NK-92 treated with Interleukin-12 subunit alpha and Interleukin-12 subunit beta, amount 100 ng/mL, for 24 hours (cell line): ENCODE results near the gene SDK2.

Experiments
- DNase-seq: peaks from one replicate; lab custom pipeline; 2025; lab: John Stamatoyannopoulos, UW

SDK2 gene

DNA sequence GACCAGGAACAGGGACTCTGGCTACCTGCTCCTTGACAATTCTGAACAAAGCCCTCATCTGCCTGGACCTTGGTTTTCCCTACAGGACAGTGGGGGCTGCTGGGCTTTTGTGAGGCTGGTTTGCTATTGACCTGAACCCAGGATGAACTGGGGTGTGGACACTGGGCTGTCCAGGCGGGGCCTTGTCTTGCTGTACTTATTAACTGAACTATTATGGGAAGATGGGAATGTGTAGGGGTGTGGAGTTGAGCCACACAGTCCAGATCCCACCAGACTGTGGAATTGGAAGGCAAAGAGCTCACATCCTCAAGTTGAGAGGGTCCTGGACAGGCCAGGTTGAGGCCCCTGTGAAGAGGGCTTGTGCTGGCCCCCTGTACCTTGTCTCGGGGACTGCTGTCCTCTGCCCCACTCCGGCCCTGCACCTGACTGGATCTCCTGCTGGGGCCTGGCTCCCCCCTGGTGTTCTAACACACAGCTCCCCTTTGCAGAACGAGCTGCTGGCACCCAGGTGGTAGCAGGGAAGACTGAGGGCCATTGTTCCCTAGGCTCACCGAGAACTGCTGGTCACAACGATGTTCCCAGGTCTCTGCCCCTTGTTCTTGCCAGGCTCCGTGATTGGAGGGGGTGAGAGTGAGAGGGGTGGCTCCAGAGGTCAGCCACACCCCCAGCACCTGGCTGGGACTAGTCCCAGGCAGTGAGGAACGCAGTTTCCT lies 280.6 kb downstream of the SDK2 start:
- no peak for DNase-seq

DNA sequence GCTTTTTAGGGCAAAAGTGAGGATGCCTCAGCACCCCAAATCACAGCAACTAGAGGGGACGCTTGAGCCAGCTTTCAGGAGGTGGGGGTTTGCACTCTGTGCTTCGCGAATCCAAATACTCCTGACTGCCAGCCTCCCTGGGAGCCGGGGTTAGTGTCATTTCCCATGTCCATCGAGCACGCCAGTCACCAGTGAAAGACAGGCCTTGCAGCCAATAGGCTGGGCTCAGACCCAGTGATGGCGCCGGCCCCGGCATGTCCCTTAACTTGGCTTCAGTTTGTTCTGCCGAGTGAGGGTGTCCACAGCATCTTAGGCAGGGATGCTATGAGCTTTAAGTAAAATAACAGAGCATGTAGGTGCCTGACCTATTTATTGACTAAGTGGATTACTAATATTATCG lies 281.5 kb downstream of the SDK2 start:
- no peak for DNase-seq

DNA sequence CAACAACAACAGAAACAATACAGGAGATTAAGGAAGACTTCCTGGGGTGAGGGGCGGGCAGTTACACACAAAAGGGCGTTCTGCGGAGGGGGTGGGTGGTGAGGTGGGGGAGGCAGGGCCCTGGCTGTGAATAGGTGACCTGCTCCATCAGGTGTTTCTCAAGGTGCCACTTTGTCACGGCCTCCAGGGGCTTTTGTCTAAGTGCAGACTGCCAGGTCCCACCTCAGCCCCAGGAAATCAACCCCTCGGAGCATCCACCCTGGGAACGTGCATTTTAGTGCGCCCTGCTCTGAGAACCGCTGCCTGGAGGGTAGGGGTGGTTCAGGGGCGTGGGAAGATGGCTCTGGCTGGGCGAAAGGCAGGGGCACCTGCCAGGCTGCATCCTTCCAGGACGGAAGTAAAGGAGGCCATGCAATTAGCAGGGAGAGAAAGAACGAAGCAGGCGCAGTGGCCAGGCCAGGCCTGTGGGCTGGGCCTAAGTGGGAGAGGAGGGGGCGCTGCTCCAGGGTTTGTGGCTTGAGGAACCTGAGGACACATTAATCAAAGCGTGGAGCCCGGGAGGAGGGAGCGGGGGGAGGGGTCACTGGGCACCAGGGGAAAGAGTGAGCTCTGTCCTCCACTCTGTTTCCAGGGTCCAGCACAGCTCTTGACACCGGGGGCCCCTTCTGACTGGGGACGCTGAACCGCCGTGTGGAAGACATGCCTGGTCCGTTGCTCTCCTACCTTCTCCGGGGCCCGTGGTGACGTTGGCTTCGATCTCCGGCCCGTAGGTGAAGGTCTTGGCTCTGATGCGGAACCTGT lies 283.1 kb downstream of the SDK2 start:
- no peak for DNase-seq

DNA sequence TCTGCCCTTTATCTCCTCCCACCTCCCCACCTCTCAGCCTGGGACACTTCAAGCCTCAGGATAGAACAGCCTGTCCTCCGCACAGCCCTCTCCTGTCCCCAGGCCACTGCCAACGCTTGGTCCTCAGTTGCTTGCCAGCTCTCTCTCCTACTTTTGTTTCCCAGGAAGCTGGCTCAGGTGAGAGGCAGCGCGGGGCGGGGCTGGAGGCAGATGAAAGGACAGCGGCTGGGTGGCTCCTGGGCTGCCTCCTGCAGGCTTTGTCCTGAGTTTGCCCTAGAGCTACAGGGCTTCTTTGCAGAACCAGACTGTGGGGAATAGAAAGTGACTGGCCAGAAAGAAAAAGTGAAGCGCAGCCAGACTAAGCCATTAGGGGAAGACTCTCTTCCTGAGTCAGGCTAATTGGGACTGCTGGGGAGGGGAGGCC lies 284.2 kb downstream of the SDK2 start:
- no peak for DNase-seq

DNA sequence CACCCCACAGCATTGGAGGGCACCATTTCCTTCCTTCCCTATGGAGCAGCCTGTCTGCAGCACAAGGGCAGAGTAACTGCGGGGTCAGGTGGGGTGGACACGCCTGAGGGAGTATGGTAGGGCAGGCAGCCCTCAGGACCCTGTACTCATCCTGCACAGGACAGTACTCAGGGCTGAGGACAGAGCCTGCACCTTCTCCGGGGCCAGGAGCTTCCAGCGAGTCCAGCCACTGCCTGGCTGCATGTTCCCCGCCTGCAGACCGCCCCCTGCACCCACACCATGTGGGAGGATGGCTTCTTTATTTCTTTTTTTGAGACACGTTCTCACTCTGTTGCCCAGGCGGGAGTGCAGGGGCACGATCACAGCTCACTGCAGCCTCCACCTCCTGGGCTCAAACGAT lies 284.9 kb downstream of the SDK2 start:
- DNase-seq: no peak

DNA sequence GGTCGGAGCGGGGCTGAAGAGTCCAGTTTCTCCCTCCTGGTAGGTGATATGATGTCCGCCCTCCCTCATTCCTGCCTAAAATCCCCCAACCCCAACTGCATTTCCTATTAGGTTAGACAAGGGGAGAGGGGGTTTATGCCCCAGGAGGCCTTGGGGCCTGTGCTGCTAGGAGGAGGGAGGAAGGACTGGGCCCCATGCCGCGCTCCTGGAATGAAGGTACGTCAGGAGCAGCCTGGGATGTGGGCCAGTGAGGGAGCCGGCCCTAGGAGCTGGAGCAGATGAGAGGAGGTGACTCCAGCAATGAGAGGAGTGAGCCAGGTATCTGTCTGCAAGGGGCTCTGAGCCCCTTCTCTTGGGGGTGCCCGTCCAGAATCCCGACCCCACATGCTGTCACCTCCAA lies 285.6 kb downstream of the SDK2 start:
- no peak for DNase-seq

DNA sequence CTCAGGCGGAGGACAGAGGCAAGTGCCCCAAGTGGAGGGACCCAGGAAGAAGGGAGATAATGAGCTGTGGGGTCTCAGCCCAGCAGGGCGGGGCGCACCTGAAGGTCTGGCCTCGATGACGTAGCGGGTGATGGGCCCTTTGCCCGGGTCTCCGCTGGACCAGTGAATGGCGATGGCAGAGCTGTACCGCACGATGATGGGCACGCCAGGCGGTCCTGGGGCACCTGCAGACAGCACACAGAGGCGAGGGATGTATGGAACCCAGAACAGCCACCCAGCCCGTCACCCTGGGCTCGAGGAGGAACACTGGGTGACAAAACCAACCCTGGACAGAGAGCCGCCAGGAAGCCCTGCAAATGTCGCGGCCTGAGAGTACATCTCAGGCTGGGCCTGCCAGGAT lies 286.3 kb downstream of the SDK2 start:
- no peak for DNase-seq

DNA sequence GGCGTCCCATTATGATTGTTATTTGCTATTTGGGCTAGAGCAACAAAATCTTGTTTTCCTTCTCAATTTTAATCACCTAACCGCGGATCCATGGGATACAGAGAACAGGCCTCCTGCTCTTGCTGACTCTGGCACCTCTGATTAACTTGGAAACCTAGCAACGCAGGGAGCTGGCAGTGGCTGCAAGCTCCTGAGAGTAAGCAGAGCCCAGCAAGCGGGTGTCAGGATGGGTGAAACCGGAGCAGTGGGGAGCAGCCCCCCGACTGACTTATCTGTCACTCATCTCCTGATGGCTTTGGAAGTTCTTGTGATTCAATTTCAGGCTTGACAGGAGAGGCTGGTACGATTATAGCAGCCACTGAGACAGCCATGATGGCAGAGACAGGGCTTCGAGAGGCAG lies 286.9 kb downstream of the SDK2 start:
- no peak for DNase-seq

DNA sequence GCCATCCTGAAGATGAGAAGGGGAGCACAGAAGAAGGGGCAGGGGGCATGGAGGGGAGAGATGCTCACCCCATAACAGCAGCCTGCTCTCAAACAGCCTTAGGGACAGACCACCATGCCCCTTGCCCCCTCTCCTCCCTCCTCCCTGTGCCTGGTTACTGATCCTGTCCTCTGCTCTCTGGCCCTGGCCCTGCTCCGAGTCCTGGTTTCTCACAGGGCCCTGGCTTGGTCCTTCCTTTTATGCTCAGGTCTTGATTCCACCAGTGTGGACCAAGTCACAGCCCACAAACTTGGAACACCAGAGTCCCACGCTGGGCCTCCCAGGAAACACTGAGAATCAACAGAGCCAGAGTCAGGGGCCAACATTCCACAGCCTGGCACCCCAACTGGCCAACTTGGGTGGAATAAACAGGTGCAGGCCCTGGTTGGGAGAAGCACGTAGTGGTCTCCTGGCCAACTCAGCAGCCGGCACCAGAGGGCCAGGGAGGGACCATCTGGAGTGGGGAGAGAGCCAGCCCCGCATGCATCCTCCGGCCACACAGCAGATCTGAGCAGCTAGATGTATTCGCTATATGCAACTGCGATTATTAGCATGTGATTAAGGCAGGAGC lies 287.6 kb downstream of the SDK2 start:
- DNase-seq: no peak

DNA sequence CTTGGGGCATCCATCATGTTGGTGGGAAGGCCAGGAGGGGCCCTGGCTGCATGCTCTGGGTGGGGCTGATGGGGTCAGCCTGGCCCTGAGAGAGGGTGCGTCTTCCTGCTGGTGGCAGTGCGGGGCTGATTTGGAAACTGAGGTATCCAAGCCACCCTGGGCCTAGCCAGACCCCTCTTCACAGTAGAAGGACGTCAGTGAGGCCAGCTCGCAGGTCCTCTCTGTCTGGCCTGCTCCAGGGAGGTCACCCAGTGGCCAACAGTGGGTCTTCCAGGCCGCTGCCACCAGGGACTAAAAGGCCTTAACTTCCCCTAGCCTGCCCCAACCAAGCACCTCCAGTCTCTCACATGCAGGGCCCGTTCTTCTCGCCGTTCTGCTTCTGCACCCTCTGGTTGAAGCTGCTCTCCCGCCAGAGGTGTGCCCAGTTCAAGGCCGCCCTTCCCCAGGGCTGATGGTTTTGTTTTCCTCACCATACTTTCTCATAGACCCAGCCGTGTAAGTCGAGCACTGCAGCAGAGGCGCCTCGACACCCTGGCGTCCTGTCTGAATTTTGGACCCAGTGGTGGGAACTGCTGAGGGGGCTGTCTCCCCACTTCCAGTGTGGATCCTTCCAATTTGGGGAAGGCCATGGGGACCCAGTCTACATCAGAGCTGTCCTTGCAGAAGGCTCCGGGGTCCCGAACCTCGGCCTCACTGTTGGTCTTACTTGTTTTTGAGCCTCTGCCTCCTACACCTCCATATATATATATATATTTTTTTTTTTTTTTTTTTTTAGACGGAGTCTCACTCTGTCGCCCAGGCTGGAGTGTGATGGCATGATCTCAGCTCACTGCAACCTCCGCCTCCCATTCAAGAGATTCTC lies 289.6 kb downstream of the SDK2 start:
- DNase-seq: no peak

DNA sequence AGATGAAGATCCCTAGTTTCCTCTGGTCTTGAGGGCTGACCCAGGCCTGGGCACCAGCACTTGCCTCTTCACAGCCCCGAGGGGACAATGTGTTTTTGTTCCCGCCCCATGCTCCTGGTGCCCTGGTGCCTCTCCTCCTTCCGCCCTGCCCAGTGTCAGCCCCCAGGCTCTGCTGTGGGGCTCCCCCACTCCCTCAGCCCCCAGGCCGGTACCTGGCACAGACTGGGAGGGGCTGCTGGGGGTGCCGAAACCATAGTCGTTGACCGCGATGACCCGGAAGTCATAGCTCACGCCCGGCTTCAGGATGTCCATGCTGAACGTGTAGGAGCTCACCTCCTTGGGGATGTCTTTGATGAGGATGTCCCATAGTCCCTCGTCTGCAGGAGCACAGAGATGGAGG lies 292.0 kb downstream of the SDK2 start:
- DNase-seq: no peak

DNA sequence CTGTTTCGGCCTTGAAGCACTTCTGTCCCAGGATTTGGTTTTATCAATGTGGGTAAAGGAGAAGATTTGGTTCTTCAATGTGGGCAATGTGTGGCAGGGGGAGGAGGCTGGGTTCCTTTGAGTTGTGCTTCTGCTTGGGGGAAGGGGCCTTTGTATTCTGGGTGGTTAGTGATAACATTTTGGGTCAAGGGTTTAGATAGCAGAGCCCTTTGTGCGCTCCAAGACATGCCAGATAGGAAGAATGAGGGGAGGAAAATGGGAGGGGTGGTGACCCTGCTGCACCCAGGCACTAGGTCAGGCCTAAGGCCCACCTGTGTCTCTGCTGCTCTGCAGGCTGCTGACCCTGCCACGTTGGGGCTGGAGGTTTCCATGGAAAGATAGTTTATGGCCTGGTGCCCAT lies 292.5 kb downstream of the SDK2 start:
- DNase-seq: no peak

DNA sequence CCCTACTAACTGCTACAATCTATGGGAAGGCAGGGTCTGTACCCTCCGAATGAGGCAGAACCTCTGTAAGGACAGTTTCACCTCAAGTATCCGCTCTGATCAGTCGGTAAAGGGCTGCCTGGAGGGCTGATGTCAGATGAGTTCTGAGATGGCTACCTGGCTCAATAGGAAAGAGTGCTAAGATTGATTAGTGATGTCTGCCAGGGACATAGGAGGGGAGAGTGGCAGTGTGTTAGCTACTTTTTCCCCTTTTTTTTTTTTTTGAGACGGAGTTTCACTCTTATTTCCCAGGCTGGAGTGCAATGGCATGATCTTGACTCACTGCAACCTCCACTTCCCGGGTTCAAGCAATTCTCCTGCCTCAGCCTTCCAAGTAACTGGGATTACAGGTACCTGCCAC lies 293.4 kb downstream of the SDK2 start:
- no peak for DNase-seq

DNA sequence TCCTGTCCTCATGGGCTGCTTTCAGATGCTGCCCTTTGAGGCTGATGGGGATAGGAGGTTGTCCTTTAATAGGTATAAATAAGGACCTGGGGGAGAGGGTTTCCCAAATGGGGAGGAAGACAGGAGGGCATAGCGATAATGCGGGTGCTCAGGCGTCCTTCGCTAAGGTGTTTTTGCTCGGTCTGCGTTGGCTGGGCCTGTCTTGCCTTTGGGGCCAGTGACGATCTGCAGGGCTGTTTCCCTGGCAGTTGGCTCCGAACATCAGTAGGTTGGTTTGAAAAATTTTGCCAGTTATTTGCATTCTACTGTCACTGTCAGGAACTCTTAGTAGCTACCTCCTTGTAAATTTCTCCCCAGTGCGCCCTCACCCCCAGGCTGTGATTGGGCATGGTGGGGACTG lies 294.6 kb downstream of the SDK2 start:
- no peak for DNase-seq

DNA sequence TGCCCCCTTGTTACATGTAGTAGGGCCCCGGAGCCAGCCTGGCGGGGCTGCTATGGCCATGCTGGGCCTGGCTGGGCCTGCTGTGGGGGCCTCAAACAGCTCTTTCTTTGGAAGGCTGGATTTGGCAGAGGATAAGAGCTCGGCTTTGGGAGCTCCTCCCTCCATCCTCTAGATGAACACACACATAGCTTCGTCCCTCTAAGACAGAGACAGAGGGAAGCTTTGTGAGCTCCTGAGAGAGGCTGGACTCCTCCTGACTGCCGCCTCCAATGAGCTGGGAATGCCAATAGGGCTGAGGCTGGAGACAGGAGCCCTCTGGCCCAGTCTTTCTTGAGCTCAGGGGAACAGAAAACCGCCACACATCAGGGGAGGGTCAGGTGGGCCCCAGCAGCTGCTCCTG lies 295.1 kb downstream of the SDK2 start:
- DNase-seq: no peak

DNA sequence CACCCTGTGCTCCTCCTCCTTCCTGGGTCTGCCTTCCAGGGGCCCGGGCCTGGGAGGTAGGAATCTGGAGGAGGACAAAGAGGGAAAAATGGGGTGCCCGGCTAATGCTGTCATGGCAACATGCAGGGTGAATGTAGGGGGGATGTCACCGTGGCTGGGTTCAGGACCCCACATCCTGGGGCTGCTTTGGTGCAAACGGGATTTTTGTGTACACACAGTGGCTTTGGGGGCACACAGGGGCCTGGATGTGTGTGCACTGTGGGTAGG lies 295.5 kb downstream of the SDK2 start:
- no peak for DNase-seq

DNA sequence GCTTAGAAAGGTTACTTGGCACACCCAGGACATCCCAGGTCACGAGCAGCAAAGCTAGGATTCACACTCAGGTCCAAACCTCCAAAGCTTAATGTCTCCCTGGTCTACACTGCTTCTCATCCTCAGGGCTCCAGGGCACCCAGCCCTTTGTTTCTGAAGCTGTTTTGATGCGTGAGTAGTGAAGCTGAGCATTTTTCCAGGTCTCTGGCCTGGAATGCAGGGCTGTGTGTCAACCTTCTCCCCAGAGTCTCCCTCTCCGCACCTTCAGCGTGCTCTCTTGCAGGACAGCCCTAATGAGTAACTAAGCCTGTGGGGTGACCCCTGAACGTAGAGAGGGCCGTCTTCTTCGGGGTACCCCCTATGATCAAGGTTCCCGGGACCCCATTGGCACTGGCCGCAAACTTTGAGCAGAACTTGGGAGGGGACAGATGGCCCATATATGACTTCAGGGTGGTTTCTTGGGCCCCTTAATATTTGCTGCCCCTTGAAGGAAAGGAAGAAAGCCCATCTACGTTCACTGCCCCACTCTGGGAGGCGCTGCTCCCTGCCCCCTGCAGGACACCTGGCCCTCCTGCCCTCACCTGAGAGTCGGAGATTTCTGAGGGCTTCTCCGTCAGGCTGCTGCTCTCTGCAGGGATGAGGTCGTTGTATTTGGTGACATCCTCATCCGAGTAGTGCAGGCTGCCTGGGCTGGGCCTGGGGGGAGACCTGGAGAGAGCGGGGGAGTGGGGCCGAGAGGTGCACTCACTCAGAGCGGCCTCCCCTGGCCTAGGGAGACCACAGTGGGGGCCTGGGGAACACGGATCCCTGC lies 296.0 kb downstream of the SDK2 start:
- no peak for DNase-seq

DNA sequence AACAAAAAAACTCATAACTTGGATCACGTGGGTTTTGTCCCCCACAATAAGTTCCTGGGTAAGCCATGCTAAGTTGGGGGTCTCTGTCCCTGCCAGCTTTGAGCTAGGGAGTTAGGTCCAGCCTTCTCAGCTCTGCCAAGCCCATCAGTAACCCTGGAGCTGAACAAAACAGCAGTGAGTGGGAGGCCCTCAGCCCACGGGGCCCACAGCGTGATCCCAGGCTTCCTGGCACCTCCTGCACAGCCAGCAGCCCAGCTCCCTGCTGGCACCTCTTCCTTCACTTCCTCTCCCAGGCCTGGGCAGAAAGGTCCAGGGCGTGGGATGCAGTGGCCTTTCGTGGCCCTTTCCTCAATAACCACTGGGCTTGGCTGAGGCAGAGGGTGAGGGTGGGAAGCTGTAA lies 296.9 kb downstream of the SDK2 start:
- DNase-seq: no peak

DNA sequence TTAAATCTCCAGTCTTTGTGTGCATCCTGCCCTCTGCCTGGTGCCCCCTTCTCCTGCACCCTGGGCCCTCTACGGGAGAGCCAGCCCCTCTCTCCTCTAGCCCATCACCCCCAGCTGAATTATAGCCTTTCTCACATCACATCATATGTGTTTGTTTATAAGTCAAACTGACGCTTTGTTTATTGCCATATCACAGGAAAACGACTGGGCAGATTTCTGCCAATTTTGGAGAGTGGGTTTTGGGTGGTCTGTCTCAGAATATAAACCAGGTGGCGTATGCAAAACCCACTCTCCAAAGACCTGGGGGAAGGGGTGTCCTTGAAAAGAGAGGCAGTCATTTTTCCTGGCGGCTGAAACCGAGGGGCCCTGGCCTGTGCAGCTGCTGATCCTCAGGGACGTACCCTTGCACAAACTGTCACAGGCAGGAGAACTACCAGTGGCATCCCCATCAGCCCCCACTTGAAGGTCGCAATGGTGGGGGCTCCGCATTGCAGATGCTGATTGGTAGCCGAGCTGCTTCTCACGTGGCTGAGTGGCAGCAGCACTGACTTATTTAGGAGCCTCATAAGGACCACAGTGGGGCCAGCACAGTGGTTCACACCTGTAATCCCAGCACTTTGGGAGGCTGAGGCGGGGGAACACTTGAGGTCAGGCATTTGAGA lies 297.6 kb downstream of the SDK2 start:
- DNase-seq: no peak

DNA sequence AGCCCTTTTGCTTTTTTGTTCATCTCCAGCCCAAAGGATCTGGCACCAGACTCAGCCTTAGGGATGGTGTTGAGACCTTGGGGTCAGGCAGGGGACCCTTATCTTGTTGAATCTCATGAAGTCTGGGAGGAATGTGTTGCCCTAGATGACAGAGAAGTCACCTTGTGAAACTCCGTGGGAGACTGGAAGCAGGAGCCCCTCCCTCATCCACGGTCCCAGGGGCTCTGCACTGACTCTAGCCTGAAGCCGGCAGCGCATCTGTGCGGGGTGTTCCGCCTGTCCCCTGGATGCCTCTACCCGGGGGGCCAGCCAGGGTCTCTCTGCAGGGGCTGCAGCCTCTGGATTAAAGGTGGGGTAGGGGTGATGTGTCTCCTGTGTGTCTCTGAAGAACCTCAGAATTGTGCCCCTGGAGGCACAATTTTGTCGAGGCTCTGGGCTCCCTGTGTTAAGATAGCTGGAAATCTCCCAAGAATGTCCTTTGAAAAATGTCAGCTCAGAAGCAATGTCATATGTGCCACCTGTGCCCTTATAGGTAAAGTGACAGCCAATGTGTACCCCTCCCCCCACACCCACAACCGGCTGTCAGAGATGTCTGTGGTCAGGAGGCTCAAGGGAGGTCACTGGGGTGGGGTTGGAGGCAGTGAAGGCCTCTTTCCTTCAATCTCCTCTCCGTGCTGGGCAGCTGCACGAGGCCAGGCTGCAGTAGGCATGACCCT lies 300.3 kb downstream of the SDK2 start:
- no peak for DNase-seq
